GM21723 (cell line): ENCODE data around the gene EZH1.
A peak's percentile ranks its signal among the peaks of the same experiment; 100 is the strongest.

Experiments
- ATAC-seq: cut with Tn5 transposase; IDR thresholded peaks from one replicate; pipeline ENCODE4 v1.9.1; 2021; ENCODE audit warnings: mild to moderate bottlenecking, moderate library complexity; ENCODE audit not compliant: unreplicated experiment

Gene EZH1

DNA sequence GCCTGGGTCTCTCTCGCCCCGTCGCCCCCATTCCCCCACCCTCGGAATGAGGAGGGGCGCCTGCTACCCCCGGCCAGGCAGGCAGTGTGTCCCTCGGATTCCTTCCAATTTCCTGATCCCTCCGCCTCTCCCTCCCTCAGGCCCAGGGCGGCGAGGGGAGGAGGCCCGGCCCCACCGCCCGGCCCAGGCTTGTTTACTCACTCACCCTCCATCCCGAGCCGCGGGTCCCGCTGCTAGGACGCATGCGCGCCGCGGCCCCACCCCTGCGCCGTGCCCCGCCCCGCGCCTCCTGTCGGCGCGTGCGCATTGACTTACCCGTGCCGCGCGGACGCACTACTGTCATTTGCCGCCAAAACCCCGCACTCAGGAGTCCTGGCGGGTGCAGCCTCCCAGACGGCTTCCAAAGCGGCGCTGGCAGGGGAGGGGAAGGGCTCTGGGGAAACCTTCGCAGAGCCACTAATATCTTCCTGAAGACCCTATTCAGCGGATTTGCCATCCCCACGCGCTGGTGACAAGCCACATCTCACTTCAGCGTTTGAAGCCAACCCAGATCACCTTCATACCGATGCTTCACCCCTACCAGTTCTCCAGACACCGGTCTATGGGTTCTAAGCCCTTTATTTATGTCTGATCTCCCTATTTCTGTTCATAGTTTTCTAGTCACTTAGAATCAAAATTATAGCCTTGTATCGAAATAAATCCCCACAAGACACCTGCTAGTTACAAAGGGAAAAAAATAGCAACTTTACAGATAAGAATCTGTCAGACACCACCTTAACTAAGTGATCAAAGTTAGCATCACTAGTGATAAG lies at the start of gene EZH1:
Gene EZH1 (minus strand): TSS at position 235 of the 812 bp plus-strand sequence. CDS start 16,099 bp downstream, outside the sequence.
- peak; percentile 72 for ATAC-seq

GRCh38 chr17:42792545-42792944 lies 47.7 kb upstream of the EZH1 start:
- no peak for ATAC-seq

- ATAC-seq, result no peak
Observed at GRCh38 chr17:42791948-42792347, 47.1 kb upstream of the EZH1 start.

DNA sequence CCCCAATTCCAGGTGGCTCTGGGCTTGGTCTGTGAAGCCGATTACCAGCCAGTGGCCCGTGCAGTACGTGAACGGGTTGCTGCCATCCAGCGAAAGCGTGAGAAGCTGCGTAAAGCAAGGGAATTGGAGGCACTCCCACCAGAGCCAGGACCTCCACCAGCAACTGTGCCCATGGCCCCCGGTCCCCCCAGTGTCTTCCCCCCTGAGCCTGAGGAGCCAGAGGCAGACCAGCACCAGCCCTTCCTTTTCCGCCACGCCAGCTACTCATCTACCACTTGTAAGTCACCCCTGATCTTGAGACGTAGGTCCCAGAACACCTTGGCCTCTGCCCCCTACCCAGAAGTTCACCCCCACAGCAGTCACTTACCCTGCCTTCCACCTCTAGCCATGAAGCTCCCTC lies 42.4 kb upstream of the EZH1 start:
- ATAC-seq, result no peak

DNA sequence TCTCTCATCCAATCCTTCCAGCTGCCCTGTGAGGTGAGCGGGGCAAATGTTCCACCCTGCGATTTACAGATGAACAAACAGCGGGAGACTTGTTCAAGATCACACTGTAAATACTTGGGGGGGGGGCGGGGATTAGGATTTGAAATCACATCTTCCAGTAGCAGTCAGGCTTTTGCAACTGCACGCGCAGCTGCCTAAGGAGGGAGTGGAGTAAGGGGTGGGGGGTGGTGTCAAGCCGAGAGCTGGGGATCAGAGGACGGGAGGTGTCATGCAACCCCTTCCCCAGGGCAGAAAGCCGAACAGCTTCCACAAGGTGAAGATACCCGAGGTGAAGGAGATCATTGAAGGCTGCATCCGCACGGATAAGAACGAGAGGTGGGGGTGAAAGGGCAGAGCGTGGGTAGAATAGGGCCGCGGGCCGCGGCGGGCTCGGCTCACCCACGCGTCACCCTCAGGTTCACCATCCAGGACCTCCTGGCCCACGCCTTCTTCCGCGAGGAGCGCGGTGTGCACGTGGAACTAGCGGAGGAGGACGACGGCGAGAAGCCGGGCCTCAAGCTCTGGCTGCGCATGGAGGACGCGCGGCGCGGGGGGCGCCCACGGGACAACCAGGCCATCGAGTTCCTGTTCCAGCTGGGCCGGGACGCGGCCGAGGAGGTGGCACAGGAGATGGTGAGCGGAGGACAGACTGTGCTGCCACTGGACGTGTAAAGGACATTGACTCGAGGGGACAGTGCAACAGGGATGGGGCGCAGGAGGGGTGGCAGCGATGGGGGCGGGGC lies 40.2 kb upstream of the EZH1 start:
- no peak for ATAC-seq

DNA sequence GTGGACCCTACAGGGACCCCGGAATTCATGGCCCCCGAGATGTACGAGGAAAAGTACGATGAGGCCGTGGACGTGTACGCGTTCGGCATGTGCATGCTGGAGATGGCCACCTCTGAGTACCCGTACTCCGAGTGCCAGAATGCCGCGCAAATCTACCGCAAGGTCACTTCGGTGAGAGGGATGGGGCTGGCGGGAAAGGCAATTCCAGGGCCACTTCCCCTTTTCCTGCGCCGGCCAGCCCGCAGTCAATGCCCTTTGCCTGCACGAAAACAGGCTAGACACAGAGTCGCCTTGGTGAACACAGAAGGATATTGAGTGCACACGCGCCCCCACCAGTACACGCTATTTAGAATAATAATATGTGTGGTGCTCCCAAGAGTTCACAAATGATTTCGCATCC lies 39.6 kb upstream of the EZH1 start:
- ATAC-seq, result no peak

- no peak for ATAC-seq
Observed at GRCh38 chr17:42783791-42784138, 38.9 kb upstream of the EZH1 start.

GRCh38 chr17:42783062-42783790 lies 38.4 kb upstream of the EZH1 start:
- ATAC-seq, result no peak

- ATAC-seq, result no peak
Observed at GRCh38 chr17:42782166-42783061, 37.6 kb upstream of the EZH1 start.

- no peak for ATAC-seq
Observed at GRCh38 chr17:42781639-42782165, 36.9 kb upstream of the EZH1 start.

DNA sequence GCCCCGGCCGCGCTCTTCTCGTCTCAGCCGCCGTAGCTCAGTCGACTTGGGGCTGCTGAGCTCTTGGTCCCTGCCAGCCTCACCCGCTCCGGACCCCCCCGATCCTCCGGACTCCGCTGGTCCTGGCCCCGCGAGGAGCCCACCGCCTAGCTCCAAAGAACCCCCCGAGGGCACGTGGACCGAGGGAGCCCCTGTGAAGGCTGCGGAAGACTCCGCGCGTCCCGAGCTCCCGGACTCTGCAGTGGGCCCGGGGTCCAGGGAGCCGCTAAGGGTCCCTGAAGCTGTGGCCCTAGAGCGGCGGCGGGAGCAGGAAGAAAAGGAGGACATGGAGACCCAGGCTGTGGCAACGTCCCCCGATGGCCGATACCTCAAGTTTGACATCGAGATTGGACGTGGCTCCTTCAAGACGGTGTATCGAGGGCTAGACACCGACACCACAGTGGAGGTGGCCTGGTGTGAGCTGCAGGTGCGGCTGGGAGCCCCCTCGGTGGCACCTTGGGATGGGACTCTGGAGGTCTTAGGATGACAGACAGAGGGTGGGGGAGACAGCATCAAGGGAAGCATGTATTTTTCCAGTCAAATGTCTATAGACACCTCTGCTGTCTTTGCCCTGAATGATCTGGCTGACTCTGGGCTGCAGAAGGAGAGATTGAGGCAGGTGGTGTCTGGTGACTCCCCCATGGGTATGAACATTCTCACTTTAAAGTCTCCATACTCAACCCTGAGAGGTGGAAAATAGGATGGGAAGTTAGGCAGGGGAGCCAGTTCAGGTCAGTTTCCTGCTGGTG lies 36.2 kb upstream of the EZH1 start:
- no peak for ATAC-seq

DNA sequence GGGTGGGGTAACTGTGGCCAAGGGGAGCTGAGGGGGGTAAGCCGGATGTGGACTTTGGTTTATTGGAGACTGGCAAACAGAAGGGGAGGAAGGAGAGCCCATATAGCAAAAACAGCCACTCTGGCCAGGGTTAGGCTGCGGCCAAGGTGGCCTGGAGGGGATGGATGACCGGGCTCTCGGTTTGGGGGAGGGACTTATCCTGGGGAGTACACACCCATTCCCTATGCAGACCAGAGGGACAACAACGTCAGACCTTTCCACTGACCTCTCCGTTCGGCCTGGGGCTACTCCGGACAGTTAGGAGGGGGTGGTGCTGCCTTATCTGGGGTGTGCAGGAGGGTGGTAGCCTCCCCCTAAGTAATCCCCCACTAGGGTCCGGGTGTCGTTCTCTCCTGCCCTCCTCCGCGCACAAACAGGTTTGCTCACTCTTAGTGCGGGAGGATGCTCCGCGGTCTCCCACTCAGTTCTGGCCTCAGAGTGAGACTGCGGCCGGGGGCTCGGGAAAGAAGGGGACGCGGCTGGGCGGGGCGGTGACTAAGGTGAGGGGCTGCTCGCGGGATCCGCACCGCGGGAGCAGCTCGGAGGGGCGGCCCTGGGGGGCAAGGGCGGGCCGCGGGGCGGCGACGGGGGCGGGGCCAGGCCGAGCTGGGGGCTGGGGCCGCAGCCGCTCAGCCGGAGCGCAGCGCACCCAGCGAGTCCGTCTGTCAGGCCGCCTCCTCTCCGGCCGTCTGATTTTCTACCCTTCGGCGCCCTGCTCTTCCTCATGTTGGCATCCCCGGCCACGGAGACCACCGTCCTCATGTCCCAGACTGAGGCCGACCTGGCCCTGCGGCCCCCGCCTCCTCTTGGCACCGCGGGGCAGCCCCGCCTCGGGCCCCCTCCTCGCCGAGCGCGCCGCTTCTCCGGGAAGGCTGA lies 35.4 kb upstream of the EZH1 start, which contains the start of gene WNK4:
Gene WNK4 (plus strand): TSS at position 675 of the 915 bp plus-strand sequence. CDS start 89 bp downstream, at position 764.
- ATAC-seq, result no peak

- ATAC-seq, result no peak
Observed at GRCh38 chr17:42779304-42779935, 34.6 kb upstream of the EZH1 start.

DNA sequence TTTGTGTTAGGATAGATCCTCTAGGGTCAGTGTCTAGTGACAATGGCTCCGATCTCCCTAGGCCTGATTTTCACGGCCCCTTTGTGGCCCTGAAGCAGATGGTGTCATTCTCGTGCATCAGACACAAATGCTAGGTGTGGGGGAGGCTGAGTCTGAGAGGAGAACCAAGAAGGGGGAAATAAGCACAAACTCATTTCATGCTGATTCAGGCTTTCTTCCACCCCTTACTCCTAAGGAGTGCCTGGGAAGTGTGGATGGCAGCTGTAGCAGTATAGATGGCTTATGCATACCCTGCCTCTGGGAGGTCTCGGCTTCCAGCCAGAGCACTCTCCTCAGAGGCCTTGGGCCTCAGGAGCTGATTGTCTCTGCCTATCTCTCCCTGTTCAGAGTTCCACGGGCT lies 33.7 kb upstream of the EZH1 start:
- ATAC-seq, result no peak

- ATAC-seq, result no peak
Observed at GRCh38 chr17:42775534-42776098, 30.8 kb upstream of the EZH1 start.

DNA sequence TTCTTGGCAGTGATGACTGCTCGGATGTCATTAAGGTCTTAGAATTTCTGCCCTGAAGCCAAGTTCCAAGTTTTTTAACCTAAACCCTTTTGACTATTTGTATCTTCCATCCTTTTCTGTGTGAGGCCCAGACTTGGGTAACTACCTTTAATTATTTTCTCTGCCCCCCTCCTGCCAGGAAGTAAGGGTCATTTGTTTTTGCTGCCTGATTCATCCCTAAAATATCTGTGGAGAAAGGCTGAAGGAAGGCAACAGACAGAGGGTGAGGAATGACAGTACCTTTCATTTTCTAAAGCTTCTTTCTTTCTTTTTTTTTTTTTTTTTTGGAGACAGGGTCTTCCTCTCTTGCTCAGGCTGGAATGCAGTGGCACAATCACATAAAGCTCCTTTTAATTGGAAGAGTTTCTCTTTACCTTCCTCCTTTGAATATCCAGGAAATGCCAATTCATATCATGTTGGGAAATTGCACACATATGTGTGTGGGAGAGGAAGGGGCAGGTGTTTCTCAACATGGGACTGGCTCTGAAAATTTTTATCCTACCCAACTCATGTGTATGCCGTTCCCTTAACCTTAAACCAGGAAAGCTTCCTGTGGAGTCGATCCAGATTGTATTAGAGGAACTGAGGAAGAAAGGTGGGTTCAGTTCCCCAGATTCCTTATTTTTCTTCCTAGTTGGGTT lies 29.4 kb upstream of the EZH1 start:
- no peak for ATAC-seq
